Measurements from ENCODE around the gene GPR137.

DNA sequence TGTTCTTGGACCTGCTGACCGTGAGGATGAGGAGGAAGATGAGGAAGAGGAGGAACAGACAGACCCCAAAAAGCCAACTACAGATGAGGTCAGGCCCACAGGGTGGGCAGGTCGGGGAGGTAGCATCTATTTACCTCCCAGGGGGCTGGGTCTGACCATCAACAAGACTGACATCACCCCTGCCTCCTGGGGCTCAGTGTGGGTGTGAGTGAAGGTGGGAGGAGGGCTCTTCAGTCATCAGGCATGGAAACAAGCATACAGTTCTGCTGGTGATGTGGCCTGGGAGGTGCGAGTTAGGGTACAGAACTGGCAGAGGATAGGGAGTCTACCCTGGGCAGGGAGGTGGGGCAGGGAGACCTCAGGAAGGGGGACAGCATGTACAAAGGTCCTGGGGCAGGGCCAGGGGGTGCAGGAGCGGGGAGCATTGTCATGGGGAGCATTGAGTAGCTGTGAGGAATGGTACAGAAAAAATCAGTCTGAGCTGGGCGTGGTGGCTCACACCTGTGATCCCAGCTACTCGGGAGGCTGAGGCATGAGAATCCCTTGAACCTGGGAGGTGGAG lies 25.4 kb upstream of the GPR137 start:
- TF ChIP-seq RB1 (IDR thresholded peaks at IDR 0.05; ENCODE audit: low read depth), result no peak
- TF ChIP-seq ZFX (CRISPR knock-in tag; IDR thresholded peaks at IDR 0.05), result no peak
- TF ChIP-seq MAFK (IDR thresholded peaks at IDR 0.05; ENCODE audit: low read length), result no peak
- TF ChIP-seq SP1 (CRISPR knock-in tag; IDR thresholded peaks at IDR 0.05), result no peak
- no peak for TF ChIP-seq SETDB1 (IDR thresholded peaks at IDR 0.05; ENCODE audit: low read length)
- TF ChIP-seq, protein P1, sequence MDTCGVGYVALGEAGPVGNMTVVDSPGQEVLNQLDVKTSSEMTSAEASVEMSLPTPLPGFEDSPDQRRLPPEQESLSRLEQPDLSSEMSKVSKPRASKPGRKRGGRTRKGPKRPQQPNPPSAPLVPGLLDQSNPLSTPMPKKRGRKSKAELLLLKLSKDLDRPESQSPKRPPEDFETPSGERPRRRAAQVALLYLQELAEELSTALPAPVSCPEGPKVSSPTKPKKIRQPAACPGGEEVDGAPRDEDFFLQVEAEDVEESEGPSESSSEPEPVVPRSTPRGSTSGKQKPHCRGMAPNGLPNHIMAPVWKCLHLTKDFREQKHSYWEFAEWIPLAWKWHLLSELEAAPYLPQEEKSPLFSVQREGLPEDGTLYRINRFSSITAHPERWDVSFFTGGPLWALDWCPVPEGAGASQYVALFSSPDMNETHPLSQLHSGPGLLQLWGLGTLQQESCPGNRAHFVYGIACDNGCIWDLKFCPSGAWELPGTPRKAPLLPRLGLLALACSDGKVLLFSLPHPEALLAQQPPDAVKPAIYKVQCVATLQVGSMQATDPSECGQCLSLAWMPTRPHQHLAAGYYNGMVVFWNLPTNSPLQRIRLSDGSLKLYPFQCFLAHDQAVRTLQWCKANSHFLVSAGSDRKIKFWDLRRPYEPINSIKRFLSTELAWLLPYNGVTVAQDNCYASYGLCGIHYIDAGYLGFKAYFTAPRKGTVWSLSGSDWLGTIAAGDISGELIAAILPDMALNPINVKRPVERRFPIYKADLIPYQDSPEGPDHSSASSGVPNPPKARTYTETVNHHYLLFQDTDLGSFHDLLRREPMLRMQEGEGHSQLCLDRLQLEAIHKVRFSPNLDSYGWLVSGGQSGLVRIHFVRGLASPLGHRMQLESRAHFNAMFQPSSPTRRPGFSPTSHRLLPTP (IDR thresholded peaks at IDR 0.05; ENCODE audit: borderline replicate concordance, extremely low read depth, insufficient read length), result no peak
- TF ChIP-seq, protein P2, sequence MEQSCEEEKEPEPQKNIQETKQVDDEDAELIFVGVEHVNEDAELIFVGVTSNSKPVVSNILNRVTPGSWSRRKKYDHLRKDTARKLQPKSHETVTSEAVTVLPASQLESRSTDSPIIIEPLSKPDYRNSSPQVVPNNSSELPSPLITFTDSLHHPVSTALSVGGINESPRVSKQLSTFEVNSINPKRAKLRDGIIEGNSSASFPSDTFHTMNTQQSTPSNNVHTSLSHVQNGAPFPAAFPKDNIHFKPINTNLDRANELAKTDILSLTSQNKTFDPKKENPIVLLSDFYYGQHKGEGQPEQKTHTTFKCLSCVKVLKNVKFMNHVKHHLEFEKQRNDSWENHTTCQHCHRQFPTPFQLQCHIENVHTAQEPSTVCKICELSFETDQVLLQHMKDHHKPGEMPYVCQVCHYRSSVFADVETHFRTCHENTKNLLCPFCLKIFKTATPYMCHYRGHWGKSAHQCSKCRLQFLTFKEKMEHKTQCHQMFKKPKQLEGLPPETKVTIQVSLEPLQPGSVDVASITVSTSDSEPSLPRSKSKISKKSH (CRISPR knock-in tag; IDR thresholded peaks at IDR 0.05), result no peak
- TF ChIP-seq FOXA3 (CRISPR knock-in tag; conservative IDR thresholded peaks at IDR 0.05 in 1 of 2, IDR thresholded peaks at IDR 0.05 in 1 of 2), result no peak
- TF ChIP-seq, protein P3, sequence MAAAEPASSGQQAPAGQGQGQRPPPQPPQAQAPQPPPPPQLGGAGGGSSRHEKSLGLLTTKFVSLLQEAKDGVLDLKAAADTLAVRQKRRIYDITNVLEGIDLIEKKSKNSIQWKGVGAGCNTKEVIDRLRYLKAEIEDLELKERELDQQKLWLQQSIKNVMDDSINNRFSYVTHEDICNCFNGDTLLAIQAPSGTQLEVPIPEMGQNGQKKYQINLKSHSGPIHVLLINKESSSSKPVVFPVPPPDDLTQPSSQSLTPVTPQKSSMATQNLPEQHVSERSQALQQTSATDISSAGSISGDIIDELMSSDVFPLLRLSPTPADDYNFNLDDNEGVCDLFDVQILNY (CRISPR knock-in tag; IDR thresholded peaks at IDR 0.05), result no peak
- no peak for TF ChIP-seq ZNF431 (CRISPR knock-in tag; IDR thresholded peaks at IDR 0.05)
- TF ChIP-seq YY1 (IDR thresholded peaks at IDR 0.05; ENCODE audit: borderline replicate concordance in 1 of 3, control insufficient read depth in 1 of 3, extremely low read depth in 1 of 3, insufficient read depth in 3 of 3, insufficient read length in 1 of 3, insufficient replicate concordance in 2 of 3, low read depth in 1 of 3, low read length in 2 of 3), result no peak
- TF ChIP-seq MAZ (CRISPR knock-in tag; conservative IDR thresholded peaks at IDR 0.05 in 1 of 2, IDR thresholded peaks at IDR 0.05 in 1 of 2), result no peak
- TF ChIP-seq, protein P4, sequence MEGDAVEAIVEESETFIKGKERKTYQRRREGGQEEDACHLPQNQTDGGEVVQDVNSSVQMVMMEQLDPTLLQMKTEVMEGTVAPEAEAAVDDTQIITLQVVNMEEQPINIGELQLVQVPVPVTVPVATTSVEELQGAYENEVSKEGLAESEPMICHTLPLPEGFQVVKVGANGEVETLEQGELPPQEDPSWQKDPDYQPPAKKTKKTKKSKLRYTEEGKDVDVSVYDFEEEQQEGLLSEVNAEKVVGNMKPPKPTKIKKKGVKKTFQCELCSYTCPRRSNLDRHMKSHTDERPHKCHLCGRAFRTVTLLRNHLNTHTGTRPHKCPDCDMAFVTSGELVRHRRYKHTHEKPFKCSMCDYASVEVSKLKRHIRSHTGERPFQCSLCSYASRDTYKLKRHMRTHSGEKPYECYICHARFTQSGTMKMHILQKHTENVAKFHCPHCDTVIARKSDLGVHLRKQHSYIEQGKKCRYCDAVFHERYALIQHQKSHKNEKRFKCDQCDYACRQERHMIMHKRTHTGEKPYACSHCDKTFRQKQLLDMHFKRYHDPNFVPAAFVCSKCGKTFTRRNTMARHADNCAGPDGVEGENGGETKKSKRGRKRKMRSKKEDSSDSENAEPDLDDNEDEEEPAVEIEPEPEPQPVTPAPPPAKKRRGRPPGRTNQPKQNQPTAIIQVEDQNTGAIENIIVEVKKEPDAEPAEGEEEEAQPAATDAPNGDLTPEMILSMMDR (IDR thresholded peaks at IDR 0.05 in 2 of 3, conservative IDR thresholded peaks at IDR 0.05 in 1 of 3; ENCODE audit: insufficient read depth in 2 of 3, low read depth in 1 of 3, low read length in 3 of 3), result no peak
- no peak for TF ChIP-seq GTF2E2 (tag; IDR thresholded peaks at IDR 0.05)
